ENCODE measurements around the gene LRRC7.
A peak's percentile ranks its signal among the peaks of the same experiment; 100 is the strongest.

Gene LRRC7

DNA sequence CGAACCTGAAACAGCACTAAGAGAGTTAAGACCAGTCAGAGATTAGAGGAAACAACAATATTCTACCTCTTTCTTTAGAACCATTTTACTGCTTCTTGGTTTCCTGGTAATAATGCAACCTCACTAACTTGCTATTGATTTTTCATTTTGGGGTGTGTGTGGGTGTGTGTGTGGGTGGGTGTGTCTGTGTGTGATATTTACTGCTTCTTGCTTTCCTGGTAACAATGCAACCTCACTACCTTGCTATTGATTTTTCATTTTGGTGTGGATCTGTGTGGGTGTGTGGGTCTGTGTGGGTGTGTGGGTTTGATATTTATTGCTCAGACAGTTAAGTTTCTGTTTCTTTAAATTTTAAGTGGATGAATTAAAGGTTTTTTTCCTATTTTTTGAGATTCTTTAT, 208.8 kb downstream of the LRRC7 start:
- DNase-seq (ENCODE audit: low read depth): no peak

- DNase-seq (ENCODE audit: low read depth): no peak
Measured at GRCh38 chr1:69777423-69777822, 209.7 kb downstream of the LRRC7 start.

DNA sequence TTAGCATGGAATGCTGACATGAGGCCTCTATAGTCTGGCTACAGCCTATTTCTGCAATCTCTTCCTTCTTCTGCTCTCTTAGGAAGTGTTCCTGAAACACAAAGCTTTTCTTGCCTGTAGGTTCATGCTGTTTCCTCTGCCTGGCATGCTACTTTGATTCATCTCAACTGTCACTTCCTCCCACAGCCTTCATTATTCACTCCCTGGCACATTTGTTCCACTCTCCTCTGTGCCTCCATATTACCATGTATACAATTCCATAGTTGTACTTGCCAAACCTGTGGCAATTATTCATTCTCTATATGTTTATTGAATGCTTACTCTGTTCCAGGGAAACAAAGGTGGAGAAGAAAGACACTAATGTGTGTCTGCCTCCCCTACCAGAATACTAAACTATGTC, 210.2 kb downstream of the LRRC7 start:
- DNase-seq (ENCODE audit: low read depth): no peak

- DNase-seq (ENCODE audit: low read depth): no peak
Measured at GRCh38 chr1:69787151-69787550, 219.4 kb downstream of the LRRC7 start.

DNA sequence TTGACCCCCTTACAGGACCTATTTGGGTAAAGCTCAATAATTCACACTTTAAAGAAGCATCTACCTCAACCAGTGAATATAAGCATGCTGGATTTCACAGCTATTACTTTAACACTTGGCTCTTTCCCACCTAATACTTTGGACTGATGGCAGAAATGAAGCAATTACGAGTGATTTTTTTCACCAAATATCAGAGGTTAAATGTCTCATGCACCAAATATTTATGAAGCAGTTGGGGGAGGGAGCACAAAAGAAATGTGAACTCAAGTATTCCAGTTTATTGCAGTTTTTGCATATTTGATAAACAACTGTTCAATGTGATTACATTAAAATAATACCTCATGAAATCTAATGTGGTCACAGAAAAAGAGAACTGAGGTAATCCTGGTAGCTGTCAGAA, 223.6 kb downstream of the LRRC7 start:
- DNase-seq (ENCODE audit: low read depth): peak; percentile 6

- DNase-seq (ENCODE audit: low read depth): peak; percentile 21
Measured at GRCh38 chr1:69794831-69795230, 227.1 kb downstream of the LRRC7 start.

GRCh38 chr1:69814926-69815325, 247.2 kb downstream of the LRRC7 start:
- no peak for DNase-seq (ENCODE audit: low read depth)

- DNase-seq (ENCODE audit: low read depth): no peak
Measured at GRCh38 chr1:69824932-69825331, 257.2 kb downstream of the LRRC7 start.

- DNase-seq (ENCODE audit: low read depth): no peak
Measured at GRCh38 chr1:69827732-69828131, 260.0 kb downstream of the LRRC7 start.

- DNase-seq (ENCODE audit: low read depth): no peak
Measured at GRCh38 chr1:69833536-69833935, 265.8 kb downstream of the LRRC7 start.

DNA sequence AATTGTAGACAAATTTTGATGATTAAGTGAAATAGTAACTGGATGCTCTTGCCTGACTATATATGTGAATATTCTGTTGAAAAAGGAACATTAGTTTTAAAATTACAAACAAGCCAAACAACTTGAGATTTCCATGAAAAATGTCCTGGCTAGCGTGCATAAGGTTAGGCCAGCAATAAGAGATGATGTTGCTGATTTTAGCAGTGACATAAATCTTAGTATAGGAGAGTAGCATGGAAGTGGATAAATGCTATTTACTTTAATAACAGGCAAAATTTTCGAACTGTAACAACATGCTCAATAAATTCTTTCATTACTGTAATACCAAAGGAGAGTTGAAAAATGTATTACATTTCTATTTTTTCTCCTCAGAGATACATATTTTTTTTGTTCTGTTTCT, 266.6 kb downstream of the LRRC7 start:
- DNase-seq (ENCODE audit: low read depth): no peak

GRCh38 chr1:69835955-69836354, 268.2 kb downstream of the LRRC7 start:
- no peak for DNase-seq (ENCODE audit: low read depth)

- no peak for DNase-seq (ENCODE audit: low read depth)
Measured at GRCh38 chr1:69836971-69837636, 269.4 kb downstream of the LRRC7 start.

GRCh38 chr1:69842326-69842725, 274.6 kb downstream of the LRRC7 start:
- DNase-seq (ENCODE audit: low read depth): no peak

GRCh38 chr1:69845655-69846054, 277.9 kb downstream of the LRRC7 start:
- no peak for DNase-seq (ENCODE audit: low read depth)

- DNase-seq (ENCODE audit: low read depth): no peak
Measured at GRCh38 chr1:69846267-69846666, 278.5 kb downstream of the LRRC7 start.

GRCh38 chr1:69847670-69848069, 279.9 kb downstream of the LRRC7 start:
- no peak for DNase-seq (ENCODE audit: low read depth)

DNA sequence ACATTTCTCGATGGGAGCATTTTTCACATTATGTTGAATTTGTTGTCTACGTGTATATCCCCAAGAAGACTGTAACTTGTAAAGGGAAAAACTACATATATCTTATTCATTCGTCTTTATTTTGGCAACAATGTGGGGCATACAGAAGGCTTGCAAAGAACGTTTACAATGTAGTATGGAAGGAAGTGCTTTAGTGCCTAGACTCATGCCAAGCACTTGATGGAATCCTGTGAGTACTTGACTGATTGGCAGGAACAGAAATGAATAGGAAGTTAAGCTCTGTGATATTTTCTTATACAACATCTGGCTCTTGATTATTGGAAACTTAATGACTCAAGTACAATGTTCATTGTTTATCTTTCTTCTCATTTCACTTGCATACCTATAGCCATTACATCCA, 284.4 kb downstream of the LRRC7 start:
- no peak for DNase-seq (ENCODE audit: low read depth)

GRCh38 chr1:69852706-69853105, 285.0 kb downstream of the LRRC7 start:
- DNase-seq (ENCODE audit: low read depth): no peak

DNA sequence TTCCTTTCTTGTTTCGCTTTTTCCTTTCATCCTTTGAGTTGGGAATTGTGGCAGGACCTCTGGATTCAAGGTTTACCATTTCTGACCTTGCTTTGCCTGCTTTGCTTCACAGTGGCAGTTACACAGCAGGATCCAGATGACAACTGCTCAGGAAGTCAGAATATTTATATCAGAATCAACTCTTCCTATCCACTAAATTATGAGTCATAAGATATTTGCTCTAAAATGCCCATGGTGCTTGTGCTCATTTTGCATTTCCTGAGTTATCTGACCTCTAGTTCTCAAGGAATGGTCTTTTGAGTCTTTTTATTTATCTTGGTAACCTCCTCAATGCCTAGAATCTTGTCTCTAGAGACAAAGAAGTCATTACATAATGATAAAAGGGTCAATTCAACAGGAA, 290.8 kb downstream of the LRRC7 start:
- no peak for DNase-seq (ENCODE audit: low read depth)

DNA sequence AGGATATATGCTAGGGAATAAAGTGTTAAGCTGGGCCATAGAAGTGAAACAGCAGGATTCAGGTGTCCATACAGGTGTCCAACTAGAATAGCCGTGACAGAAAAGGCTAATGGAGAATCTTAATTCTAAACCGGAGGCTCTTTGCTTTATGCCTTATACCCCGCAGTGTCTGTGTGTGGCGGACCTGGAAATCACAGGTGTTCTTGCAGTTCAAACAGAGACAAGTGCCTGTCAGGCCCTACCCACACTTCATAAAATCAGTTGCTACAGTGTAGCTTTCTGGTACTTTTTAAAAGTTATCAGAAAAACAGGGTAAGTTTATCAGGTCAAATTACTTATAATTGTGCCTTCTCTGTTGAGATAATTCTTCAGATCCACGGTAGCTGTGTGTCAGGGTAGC, 293.9 kb downstream of the LRRC7 start:
- no peak for DNase-seq (ENCODE audit: low read depth)

GRCh38 chr1:69862906-69863305, 295.2 kb downstream of the LRRC7 start:
- DNase-seq (ENCODE audit: low read depth): no peak

DNA sequence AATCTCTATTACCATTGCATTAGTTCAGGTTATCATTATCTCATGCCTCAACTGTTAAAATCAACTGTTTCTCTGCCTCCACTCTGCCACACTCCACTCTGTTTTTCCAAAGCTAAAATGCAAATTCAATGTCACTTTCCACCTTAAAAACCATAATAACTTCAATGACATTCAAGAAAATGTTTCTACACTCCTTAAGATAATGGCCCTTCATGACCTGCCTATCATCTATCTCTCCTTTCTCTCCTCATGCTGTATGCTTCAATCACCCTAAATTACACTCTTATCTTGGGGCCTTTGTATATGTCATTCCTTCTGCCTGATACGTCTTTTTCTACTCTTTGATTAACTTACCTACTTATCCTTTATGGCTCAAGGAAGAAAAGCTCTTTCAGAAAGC, 296.0 kb downstream of the LRRC7 start:
- no peak for DNase-seq (ENCODE audit: low read depth)

DNA sequence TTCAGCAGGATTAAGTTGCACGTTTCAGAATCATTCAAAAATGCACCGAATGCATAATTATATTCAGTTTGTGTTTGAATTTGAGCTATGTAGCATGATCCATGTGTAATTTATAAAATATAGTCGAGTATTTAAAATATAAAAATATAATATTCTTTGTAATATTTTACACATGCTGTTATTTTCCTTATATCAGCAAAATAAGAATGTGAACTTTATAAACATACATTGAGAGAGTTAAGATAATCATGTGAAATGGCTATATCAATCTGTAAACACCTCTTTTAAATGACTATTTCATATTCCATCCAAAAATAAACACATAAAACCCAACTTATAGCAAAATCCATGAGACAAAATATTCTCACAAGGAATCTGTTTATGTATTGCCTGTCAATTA, 303.7 kb downstream of the LRRC7 start:
- no peak for DNase-seq (ENCODE audit: low read depth)

- no peak for DNase-seq (ENCODE audit: low read depth)
Measured at GRCh38 chr1:69878338-69878737, 310.6 kb downstream of the LRRC7 start.

Data from amniotic epithelial cell (primary cell).